HuH-7.5 (cell line): ENCODE data around the gene DLST.
A peak's percentile ranks its signal among the peaks of the same experiment; 100 is the strongest.

ENCODE experiments used
- DNase-seq: peaks from one replicate; pipeline ENCODE4 v3.0.0; 2011; ENCODE audit warnings: low spot score

The DLST gene

GRCh38 chr14:74896400-74896799 lies 14.7 kb downstream of the DLST start:
- DNase-seq: no peak

- no peak for DNase-seq
These were observed 15.9 kb downstream of the DLST start for GRCh38 chr14:74897642-74898041.

- DNase-seq: no peak
These were observed 16.4 kb downstream of the DLST start for GRCh38 chr14:74898083-74898482.

GRCh38 chr14:74898694-74899093 lies 17.0 kb downstream of the DLST start:
- DNase-seq: peak; percentile 55

GRCh38 chr14:74902941-74903705 lies 21.4 kb downstream of the DLST start:
- DNase-seq: no peak

GRCh38 chr14:74904635-74905503 lies 23.2 kb downstream of the DLST start:
- no peak for DNase-seq

GRCh38 chr14:74905595-74906142 lies 24.0 kb downstream of the DLST start:
- DNase-seq: peak; percentile 59

- DNase-seq: no peak
These were observed 25.3 kb downstream of the DLST start for GRCh38 chr14:74906925-74907521.

- no peak for DNase-seq
These were observed 26.0 kb downstream of the DLST start for GRCh38 chr14:74907744-74908143.

GRCh38 chr14:74908861-74909341 lies 27.2 kb downstream of the DLST start:
- DNase-seq: no peak

- no peak for DNase-seq
These were observed 27.8 kb downstream of the DLST start for GRCh38 chr14:74909501-74909900.

- no peak for DNase-seq
These were observed 28.2 kb downstream of the DLST start for GRCh38 chr14:74909911-74910310.

- no peak for DNase-seq
These were observed 28.8 kb downstream of the DLST start for GRCh38 chr14:74910556-74910955.

- DNase-seq: no peak
These were observed 29.5 kb downstream of the DLST start for GRCh38 chr14:74911221-74911620.

- no peak for DNase-seq
These were observed 30.0 kb downstream of the DLST start for GRCh38 chr14:74911704-74912103.

GRCh38 chr14:74912111-74912510 lies 30.4 kb downstream of the DLST start:
- no peak for DNase-seq

- DNase-seq: no peak
These were observed 31.1 kb downstream of the DLST start for GRCh38 chr14:74912801-74913200.

- DNase-seq: no peak
These were observed 31.7 kb downstream of the DLST start for GRCh38 chr14:74913393-74913910.

GRCh38 chr14:74913986-74914573 lies 32.4 kb downstream of the DLST start:
- peak; percentile 83 for DNase-seq

- no peak for DNase-seq
These were observed 33.7 kb downstream of the DLST start for GRCh38 chr14:74915426-74915825.

- no peak for DNase-seq
These were observed 34.1 kb downstream of the DLST start for GRCh38 chr14:74915826-74916225.

GRCh38 chr14:74917178-74917543 lies 35.4 kb downstream of the DLST start:
- DNase-seq: no peak
